SK-N-SH (cell line): ENCODE measurements around the gene SV2C. TPM values are rescaled to one million over a fixed set of nuclear protein-coding genes. Genes with fewer than 3 reads are reported as not detected.

Experiments used
- CTCF ChIA-PET: fragments of 300-600, 350-600 bp; formaldehyde crosslinking; extraction: SDS; loops from one replicate; lab custom pipeline; 2021; lab: Yijun Ruan, JAX
- POLR2A ChIA-PET: fragments of 350-600 bp; sonication (Branson Sonifier 250); formaldehyde crosslinking; extraction: SDS; loops from one replicate; lab custom pipeline; 2020; ENCODE audit warnings: antibody characterized with exemption, inconsistent platforms; lab: Yijun Ruan, JAX
- DNase-seq: peaks from one replicate; pipeline ENCODE4 v3.0.0; 2012
- H2AFZ ChIP-seq: fragments of 200-600 bp; sonication (generic); 2 replicates; pipeline ENCODE4 v1.8.1; 2016; ENCODE audit warnings: antibody characterized with exemption, mild to moderate bottlenecking, low read depth
- H3F3A ChIP-seq: fragments of 200-600 bp; sonication (generic); replicated peaks from 2 replicates; pipeline ENCODE3; 2016; ENCODE audit warnings: antibody characterized with exemption, mild to moderate bottlenecking; ENCODE audit not compliant: insufficient read depth
- H3K27ac ChIP-seq, 2 experiments: fragments of 200-500 bp in 1 of 2; fragments of 200-600 bp in 1 of 2; sonication (Bioruptor generic) in 1 of 2; sonication (generic), shearing (Covaris generic) in 1 of 2; 2 replicates each; pipeline versions ENCODE4 v1.5.1 to v1.6.1; 2014 to 2016; ENCODE audit warnings: low read depth in 2 of 2, inconsistent platforms in 1 of 2, low read length in 1 of 2, mild to moderate bottlenecking in 1 of 2, mixed read lengths in 1 of 2
- H3K27me3 ChIP-seq: fragments of 200-600 bp; sonication (generic), shearing (Covaris generic); 2 replicates; pipeline ENCODE4 v1.6.1; 2016; ENCODE audit warnings: mixed run types; ENCODE audit not compliant: insufficient read depth
- H3K36me3 ChIP-seq, 2 experiments: fragments of 200-500 bp in 1 of 2; fragments of 200-600 bp in 1 of 2; sonication (Bioruptor generic) in 1 of 2; sonication (generic) in 1 of 2; replicated peaks in 1 of 2; 2 replicates each; pipeline versions ENCODE3 to v1.5.1; 2014 to 2016; ENCODE audit warnings: low read length in 1 of 2, mild to moderate bottlenecking in 1 of 2; ENCODE audit not compliant: insufficient read depth in 2 of 2, control insufficient read depth in 1 of 2
- H3K4me1 ChIP-seq, 2 experiments: fragments of 200-500 bp in 1 of 2; fragments of 200-600 bp in 1 of 2; sonication (Bioruptor generic) in 1 of 2; sonication (generic), shearing (Covaris generic) in 1 of 2; 2 replicates each; pipeline versions ENCODE4 v1.5.1 to v1.6.1; 2014 to 2016; ENCODE audit warnings: low read depth in 1 of 2, low read length in 1 of 2, mixed run types in 1 of 2; ENCODE audit not compliant: insufficient read depth in 2 of 2, control insufficient read depth in 1 of 2
- H3K4me2 ChIP-seq: fragments of 200-600 bp; sonication (generic), shearing (Covaris generic); 2 replicates; pipeline ENCODE4 v1.6.1; 2017; ENCODE audit warnings: mixed run types
- H3K4me3 ChIP-seq, 2 experiments: fragments of 200-500 bp in 1 of 2; fragments of 200-600 bp in 1 of 2; sonication (Bioruptor generic) in 1 of 2; sonication (generic), shearing (Covaris generic) in 1 of 2; 2 replicates each; pipeline versions ENCODE4 v1.5.1 to v1.8.1; 2014 to 2016; ENCODE audit warnings: low read depth in 2 of 2, inconsistent platforms in 1 of 2, low read length in 1 of 2, mild to moderate bottlenecking in 1 of 2, mixed read lengths in 1 of 2, moderate library complexity in 1 of 2
- H3K79me2 ChIP-seq: fragments of 200-600 bp; sonication (generic); 2 replicates; pipeline ENCODE4 v1.8.1; 2017; ENCODE audit warnings: mild to moderate bottlenecking; ENCODE audit not compliant: insufficient read depth
- H3K9ac ChIP-seq: fragments of 200-600 bp; sonication (generic); 2 replicates; pipeline ENCODE4 v1.6.1; 2017; ENCODE audit warnings: mixed run types
- H3K9me2 ChIP-seq: fragments of 200-600 bp; sonication (generic); 2 replicates; pipeline ENCODE4 v1.6.1; 2017; ENCODE audit warnings: mixed run types
- H3K9me3 ChIP-seq: fragments of 200-600 bp; sonication (generic); 2 replicates; pipeline ENCODE4 v1.6.1; 2017; ENCODE audit warnings: mixed run types, mild to moderate bottlenecking, moderate library complexity
- H4K20me1 ChIP-seq: fragments of 200-600 bp; sonication (generic); 2 replicates; pipeline ENCODE4 v1.6.1; 2017; ENCODE audit warnings: mild to moderate bottlenecking, mixed run types; ENCODE audit not compliant: insufficient read depth
- CTCF ChIP-seq: fragments of 200-600 bp; sonication (generic); IDR thresholded peaks from 2 replicates; pipeline ENCODE4 v1.6.1; 2017; ENCODE audit warnings: antibody characterized with exemption, mild to moderate bottlenecking, moderate library complexity
- ELF1 ChIP-seq: IDR thresholded peaks from 2 replicates; pipeline ENCODE4 v1.4.0; 2012
- FOXJ3 ChIP-seq: sonication (generic); formaldehyde crosslinking; IDR thresholded peaks from 2 replicates; pipeline ENCODE4 v1.5.1; 2020; ENCODE audit warnings: mild to moderate bottlenecking, missing genetic modification reagents
- GABPA ChIP-seq: IDR thresholded peaks from 2 replicates; pipeline ENCODE4 v1.4.0; 2012; ENCODE audit warnings: low read depth, mild to moderate bottlenecking
- IRF3 ChIP-seq: fragments of 150-350 bp; IDR thresholded peaks from 2 replicates; pipeline ENCODE4 v1.6.1; 2016; ENCODE audit warnings: mild to moderate bottlenecking, low read depth, low read length
- MXI1 ChIP-seq: IDR thresholded peaks from 2 replicates; pipeline ENCODE4 v1.6.1; 2012; ENCODE audit warnings: mild to moderate bottlenecking, low read depth, low read length, improper control_type of control experiment
- NRF1 ChIP-seq: IDR thresholded peaks from 2 replicates; pipeline ENCODE4 v1.6.1; 2012; ENCODE audit warnings: low read depth, mild to moderate bottlenecking, low read length
- POLR2AphosphoS5 ChIP-seq: IDR thresholded peaks from 2 replicates; pipeline ENCODE4 v1.6.1; 2012; ENCODE audit warnings: low read depth, low read length
- RCOR1 ChIP-seq: fragments of 150-350 bp; IDR thresholded peaks from 2 replicates; pipeline ENCODE4 v1.6.1; 2017; ENCODE audit warnings: antibody characterized with exemption, low read length
- SIN3A ChIP-seq: IDR thresholded peaks from 2 replicates; pipeline ENCODE4 v1.6.1; 2012; ENCODE audit warnings: low read depth, mild to moderate bottlenecking, low read length, moderate library complexity, borderline replicate concordance
- SMC3 ChIP-seq: IDR thresholded peaks from 2 replicates; pipeline ENCODE4 v1.6.1; 2012; ENCODE audit warnings: low read depth, low read length, improper control_type of control experiment
- YY1 ChIP-seq: IDR thresholded peaks from 2 replicates; pipeline ENCODE4 v1.4.0; 2012; ENCODE audit warnings: low read depth, mild to moderate bottlenecking
- WGBS: methylation state at CpG from one replicate; pipeline ENCODE4 v1.1.6; 2017; ENCODE audit warnings: low lambda C conversion rate; 5-methylcytosine and 5-hydroxymethylcytosine counted together
- polyA plus RNA-seq, 3 experiments: library from polyadenylated mRNA; depleted of rRNA; stranded (reverse); fragments of >200 nt; gene quantifications; 2 replicates each; pipeline ENCODE4 v1.2.3, GENCODE V29; 2012
- TF ChIP-seq, protein P1 (sequence below): IDR thresholded peaks from 2 replicates; pipeline ENCODE4; 2012
- TF ChIP-seq, protein P2 (sequence below): IDR thresholded peaks from 2 replicates; pipeline ENCODE4 v1.4.0; 2012; ENCODE audit warnings: low read depth, borderline replicate concordance

Gene SV2C
- polyA plus RNA-seq, 1 of the 3 experiments (the other 2 are of a cell fraction): 0.05 TPM

DNA sequence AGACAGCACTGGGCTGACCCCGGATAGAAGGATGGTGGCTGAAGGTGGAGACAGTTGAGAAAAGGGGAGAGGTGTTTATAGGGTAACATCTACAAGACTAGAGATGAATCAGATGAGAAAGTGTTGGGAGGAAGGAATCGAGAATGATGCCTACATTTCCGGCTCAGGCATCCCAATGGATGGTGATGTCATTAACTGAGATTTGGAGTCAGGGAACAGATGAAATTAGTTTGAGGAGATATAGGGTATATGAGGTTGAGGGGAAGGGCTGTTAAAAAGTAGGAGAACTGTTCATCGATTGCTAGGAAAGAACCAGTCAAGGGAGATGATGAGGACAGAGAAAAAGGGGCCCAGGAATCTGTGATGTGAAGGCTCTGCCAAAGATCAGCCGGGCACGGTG, 295.2 kb downstream of the SV2C start:
- H4K20me1 ChIP-seq: no peaks in the 10 kb centered on the region
- H3K4me3 ChIP-seq: no peak overlapping the region
- POLR2A ChIA-PET: no interaction called here
- H3K9me3 ChIP-seq: no peaks in the 10 kb centered on the region
- no peak overlapping the region for H2AFZ ChIP-seq
- H3K36me3 ChIP-seq: no peaks in the 10 kb centered on the region
- no peaks in the 10 kb centered on the region for H3K79me2 ChIP-seq
- H3K27me3 ChIP-seq: no peaks in the 10 kb centered on the region; the same call in 1 of the 2 replicates
- no peaks in the 10 kb centered on the region for H3K9me2 ChIP-seq
- CTCF ChIA-PET: interaction anchor here (1.2 kb wide), 1 partner anchor 25 kb away, joined by 4 read pairs; no protein-coding TSS in a partner anchor
- 88% methylated on average over 6 of the region's 6 CpGs for WGBS
- H3K9ac ChIP-seq: no peak overlapping the region
- no peak for TF ChIP-seq IRF3
- TF ChIP-seq MXI1: no peak
- no peak for TF ChIP-seq SMC3
- TF ChIP-seq, protein P1, sequence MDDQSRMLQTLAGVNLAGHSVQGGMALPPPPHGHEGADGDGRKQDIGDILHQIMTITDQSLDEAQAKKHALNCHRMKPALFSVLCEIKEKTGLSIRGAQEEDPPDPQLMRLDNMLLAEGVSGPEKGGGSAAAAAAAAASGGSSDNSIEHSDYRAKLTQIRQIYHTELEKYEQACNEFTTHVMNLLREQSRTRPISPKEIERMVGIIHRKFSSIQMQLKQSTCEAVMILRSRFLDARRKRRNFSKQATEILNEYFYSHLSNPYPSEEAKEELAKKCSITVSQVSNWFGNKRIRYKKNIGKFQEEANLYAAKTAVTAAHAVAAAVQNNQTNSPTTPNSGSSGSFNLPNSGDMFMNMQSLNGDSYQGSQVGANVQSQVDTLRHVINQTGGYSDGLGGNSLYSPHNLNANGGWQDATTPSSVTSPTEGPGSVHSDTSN: no peak
- TF ChIP-seq, protein P2, sequence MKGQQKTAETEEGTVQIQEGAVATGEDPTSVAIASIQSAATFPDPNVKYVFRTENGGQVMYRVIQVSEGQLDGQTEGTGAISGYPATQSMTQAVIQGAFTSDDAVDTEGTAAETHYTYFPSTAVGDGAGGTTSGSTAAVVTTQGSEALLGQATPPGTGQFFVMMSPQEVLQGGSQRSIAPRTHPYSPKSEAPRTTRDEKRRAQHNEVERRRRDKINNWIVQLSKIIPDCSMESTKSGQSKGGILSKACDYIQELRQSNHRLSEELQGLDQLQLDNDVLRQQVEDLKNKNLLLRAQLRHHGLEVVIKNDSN: no peak
- TF ChIP-seq RCOR1: no peak
- no peak for TF ChIP-seq FOXJ3 (CRISPR knock-in tag)
- TF ChIP-seq ELF1: no peak
- TF ChIP-seq NRF1: no peak
- no peak for TF ChIP-seq YY1
- TF ChIP-seq GABPA: no peak
- TF ChIP-seq CTCF: no peak
- no peak for TF ChIP-seq POLR2AphosphoS5
- no peak for TF ChIP-seq SIN3A
- H3F3A ChIP-seq: no peaks in the 10 kb centered on the region
- no peak for DNase-seq
- no peak overlapping the region for H3K4me2 ChIP-seq
- H3K4me1 ChIP-seq: no peaks in the 10 kb centered on the region
- no peak overlapping the region for H3K27ac ChIP-seq
